Heart left ventricle (tissue), 16 donors: ENCODE data around the gene GNAT3. TPM values are rescaled to one million over a fixed set of nuclear protein-coding genes. Genes with fewer than 3 reads are reported as not detected.

Experiments used
- ATAC-seq, 4 donors: fragments of 200-7000 bp; cut with Tn5 transposase; one replicate each; pipeline ENCODE4 v1.9.1; 2020 to 2022; ENCODE audit warnings: moderate library complexity in 4 of 4, mild to moderate bottlenecking in 3 of 4, moderate number of reproducible peaks in 1 of 4
- DNase-seq, 5 donors: peaks; one replicate each; pipeline ENCODE4 v3.0.0-alpha.2; 2020
- H3K27ac ChIP-seq, 12 donors: fragments of 200-600 bp; sonication (generic) in 4 of 12; one replicate each; pipeline versions ENCODE4 v1.5.0 to v1.8.0; 2016 to 2022; ENCODE audit warnings: mild to moderate bottlenecking in 2 of 12
- H3K27me3 ChIP-seq, 9 donors: fragments of 200-600 bp; sonication (generic) in 2 of 9; one replicate each; pipeline versions ENCODE4 v1.5.1 to v1.8.0; 2016 to 2022; ENCODE audit warnings: mild to moderate bottlenecking in 3 of 9
- H3K36me3 ChIP-seq, 9 donors: fragments of 200-600 bp; sonication (generic) in 2 of 9; one replicate each; pipeline versions ENCODE4 v1.5.0 to v1.8.0; 2018 to 2022; ENCODE audit warnings: mild to moderate bottlenecking in 2 of 9
- H3K4me1 ChIP-seq, 12 donors: fragments of 200-600 bp; sonication (generic) in 4 of 12; one replicate each; pipeline versions ENCODE4 v1.5.0 to v1.8.0; 2016 to 2022; ENCODE audit warnings: mild to moderate bottlenecking in 3 of 12
- H3K4me3 ChIP-seq, 12 donors: fragments of 200-600 bp; sonication (generic) in 4 of 12; one replicate each; pipeline versions ENCODE4 v1.5.0 to v1.8.0; 2017 to 2022; ENCODE audit warnings: mild to moderate bottlenecking in 9 of 12, moderate library complexity in 4 of 12
- H3K9me3 ChIP-seq, 12 donors: fragments of 200-600 bp; sonication (generic) in 4 of 12; one replicate each; pipeline versions ENCODE4 v1.5.0 to v1.8.0; 2016 to 2022; ENCODE audit warnings: mild to moderate bottlenecking in 1 of 12
- POLR2A ChIP-seq, 2 donors: fragments of 450-650 bp; IDR thresholded peaks; one replicate each; pipeline ENCODE4 v1.6.1; 2017; ENCODE audit warnings: antibody characterized with exemption in 2 of 2, mild to moderate bottlenecking in 2 of 2, moderate library complexity in 2 of 2
- WGBS, 4 donors: extraction: QIAGEN DNeasy Blood & Tissue Kit in 2 of 4; methylation state at CpG; one replicate each; pipeline versions ENCODE4 v1.1.5 to v1.1.7; 2013 to 2018; 5-methylcytosine and 5-hydroxymethylcytosine counted together
- intact Hi-C, 10 donors: fragments of 100-400 bp; cut with DNase I; formaldehyde crosslinking; loops; one replicate each; pipeline versions ENCODE4 v1.11.1 to v1.14.2; 2022
- polyA plus RNA-seq, 2 donors: library from polyadenylated mRNA; stranded (reverse); fragments of 200-250 nt; gene quantifications; one replicate each; pipeline ENCODE4 v1.2.3, GENCODE V29; 2013
- total RNA-seq, 9 donors: library from RNA; depleted of rRNA in 2 of 9; stranded (reverse); fragments of >200 nt in 2 of 9; fragmentation: NEBNext Ultra II Directional in 3 of 9; extraction: Animal tissue kit (Norgen Biotek cat#: 25700) in 3 of 9; gene quantifications; one replicate each; pipeline versions ENCODE4 v1.1.0 to v1.2.4, GENCODE V29; 2016 to 2023
- TF ChIP-seq, protein P1 (sequence below), 12 donors: fragments of 200-600 bp; sonication (generic) in 4 of 12; IDR thresholded peaks; one replicate each; pipeline versions ENCODE4 v1.5.0 to v1.8.0; 2018 to 2022; ENCODE audit warnings: antibody characterized with exemption in 12 of 12, mild to moderate bottlenecking in 5 of 12
- donor health status: ischemic (EF 13 %, LVEDD 7.1; RV severe dilation, severe dysfunction).
- donor health status: healthy with polysubstance abuse.
- donor health status: DM: no; HTN: yes; CAD: no.
- donor health status: DM: no; HTN: no; CAD: no.
- donor health status: ischemic (EF 25% LVEDD 6.9; RV normal size, moderate dysfunction).
- donor health status: ischemic (EF 25% LVEDD 5.7; RV mildly dilated, moderate dysfunction).
- donor health status: healthy.
- donor health status: DM: yes; HTN: yes; CAD: no.
- donor health status: ischemic (EF 35%, LVEDD 5.7; RV mildly dilated, moderate dysfunction).
- donor health status: nonischemic (EF 11% LVEDD 7.7; RV severe dilation, severe dysfunction).
- donor health status: DM: yes; HTN: yes; CAD: no.
- donor health status: PGD.
- donor health status: ischemic (EF 29% LVEDD 5.4; RV normal size, mild dysfunction).
- donor health status: nonischemic (EF 23%, LVEDD 6.1; RV moderate dilation, normal function).

The GNAT3 gene
- total and polyA plus RNA-seq, 11 donors, result not detected

DNA sequence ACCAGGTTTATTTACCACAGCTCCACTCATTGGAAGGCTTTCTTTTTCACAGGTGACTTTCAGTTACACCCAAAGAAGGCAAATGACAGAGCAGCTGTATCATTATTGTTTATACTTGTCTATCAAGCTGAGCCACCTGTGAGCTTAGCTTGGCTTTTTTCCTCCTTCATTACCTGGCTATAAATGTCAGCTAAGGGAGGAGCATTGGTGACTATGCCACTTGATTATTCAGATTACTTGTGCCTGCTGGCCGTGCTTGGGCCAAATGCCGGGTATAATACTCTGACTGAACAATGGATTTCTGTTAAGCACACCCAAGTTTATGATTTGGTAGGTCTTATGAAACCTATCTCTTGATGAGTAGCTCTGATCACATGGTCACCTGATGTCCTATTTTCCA, 9.9 kb upstream of the GNAT3 start:
- no peak for ATAC-seq
- no peaks in the 10 kb centered on the region for H3K36me3 ChIP-seq
- intact Hi-C loops, result loop anchor here in 2 of 10 donors (10.0 kb wide), 2 partner anchors 123 to 133 kb away; no protein-coding TSS in a partner anchor

DNA sequence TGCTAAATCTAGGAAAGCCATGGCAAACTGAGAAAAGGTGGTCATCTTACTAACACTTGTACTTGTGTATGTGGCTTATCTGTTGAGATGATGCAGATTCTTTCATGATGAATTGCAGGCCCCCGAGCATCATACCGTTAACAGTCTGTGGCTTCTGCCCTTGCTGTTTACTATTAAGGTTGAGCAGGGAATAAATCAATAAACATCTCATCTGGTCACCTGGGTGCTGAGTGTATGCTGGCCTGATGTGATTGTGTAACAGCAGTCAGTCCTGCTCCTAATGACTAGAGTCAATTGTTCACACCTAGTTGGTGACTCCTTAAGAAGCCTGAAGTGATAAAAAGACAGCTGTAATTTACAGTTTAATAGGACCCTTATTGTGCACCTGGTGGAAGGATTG, 8.3 kb upstream of the GNAT3 start:
- H3K4me1 ChIP-seq, result peaks cover 0 to 22% (median 13%) of the 10 kb centered on the region in 12 donors
- H3K9me3 ChIP-seq, result no peaks in the 10 kb centered on the region
- no peak overlapping the region for H3K4me3 ChIP-seq
- no peak for ATAC-seq
- H3K27me3 ChIP-seq, result no peaks in the 10 kb centered on the region
- intact Hi-C loops, result loop anchor here in 2 of 10 donors (10.0 kb wide), 2 partner anchors 125 to 135 kb away; no protein-coding TSS in a partner anchor
- H3K27ac ChIP-seq, result no peak overlapping the region
- no peak for DNase-seq
- H3K36me3 ChIP-seq, result no peaks in the 10 kb centered on the region
- no peak for TF ChIP-seq POLR2A (IDR thresholded peaks at IDR 0.05)
- TF ChIP-seq, protein P1, sequence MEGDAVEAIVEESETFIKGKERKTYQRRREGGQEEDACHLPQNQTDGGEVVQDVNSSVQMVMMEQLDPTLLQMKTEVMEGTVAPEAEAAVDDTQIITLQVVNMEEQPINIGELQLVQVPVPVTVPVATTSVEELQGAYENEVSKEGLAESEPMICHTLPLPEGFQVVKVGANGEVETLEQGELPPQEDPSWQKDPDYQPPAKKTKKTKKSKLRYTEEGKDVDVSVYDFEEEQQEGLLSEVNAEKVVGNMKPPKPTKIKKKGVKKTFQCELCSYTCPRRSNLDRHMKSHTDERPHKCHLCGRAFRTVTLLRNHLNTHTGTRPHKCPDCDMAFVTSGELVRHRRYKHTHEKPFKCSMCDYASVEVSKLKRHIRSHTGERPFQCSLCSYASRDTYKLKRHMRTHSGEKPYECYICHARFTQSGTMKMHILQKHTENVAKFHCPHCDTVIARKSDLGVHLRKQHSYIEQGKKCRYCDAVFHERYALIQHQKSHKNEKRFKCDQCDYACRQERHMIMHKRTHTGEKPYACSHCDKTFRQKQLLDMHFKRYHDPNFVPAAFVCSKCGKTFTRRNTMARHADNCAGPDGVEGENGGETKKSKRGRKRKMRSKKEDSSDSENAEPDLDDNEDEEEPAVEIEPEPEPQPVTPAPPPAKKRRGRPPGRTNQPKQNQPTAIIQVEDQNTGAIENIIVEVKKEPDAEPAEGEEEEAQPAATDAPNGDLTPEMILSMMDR (IDR thresholded peaks at IDR 0.05), result no peak
- 93 to 97% (median 95%) methylated on average over 2 of the region's 2 CpGs for WGBS, 4 donors

More for the DNA sequence above, 9.9 kb upstream of the GNAT3 start:
- H3K27ac ChIP-seq, result no peak overlapping the region
- no peaks in the 10 kb centered on the region for H3K9me3 ChIP-seq
- no peak for DNase-seq
- 92 to 98% (median 96%) methylated on average over 2 of the region's 2 CpGs for WGBS, 4 donors
- TF ChIP-seq, protein P1 (IDR thresholded peaks at IDR 0.05), result no peak
- no peak for TF ChIP-seq POLR2A (IDR thresholded peaks at IDR 0.05)
- H3K27me3 ChIP-seq, result no peaks in the 10 kb centered on the region
- peaks cover 0 to 18% (median 10%) of the 10 kb centered on the region in 12 donors for H3K4me1 ChIP-seq
- H3K4me3 ChIP-seq, result no peak overlapping the region

DNA sequence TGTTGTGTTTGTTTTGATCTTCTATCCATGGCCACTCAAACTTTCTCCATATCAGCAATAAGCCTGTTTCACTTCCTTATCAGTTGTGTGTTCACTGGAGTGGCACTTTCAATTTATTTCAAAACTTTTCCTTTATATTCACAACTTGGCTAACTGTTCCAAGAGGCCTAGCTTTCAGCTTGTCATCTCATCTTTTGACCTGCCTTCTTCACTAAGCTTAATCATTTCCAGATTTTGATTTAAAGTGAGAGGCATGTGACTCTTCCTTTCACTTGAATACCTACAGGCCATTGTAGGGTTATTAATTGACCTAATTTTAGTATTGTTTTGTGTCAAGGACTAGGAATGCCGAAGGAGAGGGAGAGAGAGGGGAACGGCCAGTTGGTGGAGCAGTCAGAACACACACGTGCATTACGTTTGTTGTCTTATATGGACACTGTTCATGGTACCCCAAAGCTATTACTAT, 5.5 kb upstream of the GNAT3 start:
- ATAC-seq (peak; percentile 64 to 78 (median 70)), DNase-seq (peak in 1 of 5 donors; percentile 31)
- Histone ChIP-seq H3K4me3 (no peak overlapping the region), H3K9me3 (no peaks in the 10 kb centered on the region), H3K27ac (peak overlapping the region in 7 of 12 donors; percentile 0 to 63 (median 31)), H3K27me3 (no peaks in the 10 kb centered on the region), H3K4me1 (peaks cover 0 to 18% (median 13%) of the 10 kb centered on the region in 12 donors), H3K36me3 (no peaks in the 10 kb centered on the region)
- intact Hi-C loops, result loop anchor here in 7 of 10 donors (5.0 kb wide), 4 partner anchors 65 to 145 kb away; no protein-coding TSS in a partner anchor
- TF ChIP-seq, protein P1 (IDR thresholded peaks at IDR 0.05), result peak in 8 of 12 donors; percentile 14 to 59 (median 34)
- TF ChIP-seq POLR2A (IDR thresholded peaks at IDR 0.05), result no peak
- 14 to 45% (median 27%) methylated on average over 4 of the region's 4 CpGs for WGBS, 4 donors

DNA sequence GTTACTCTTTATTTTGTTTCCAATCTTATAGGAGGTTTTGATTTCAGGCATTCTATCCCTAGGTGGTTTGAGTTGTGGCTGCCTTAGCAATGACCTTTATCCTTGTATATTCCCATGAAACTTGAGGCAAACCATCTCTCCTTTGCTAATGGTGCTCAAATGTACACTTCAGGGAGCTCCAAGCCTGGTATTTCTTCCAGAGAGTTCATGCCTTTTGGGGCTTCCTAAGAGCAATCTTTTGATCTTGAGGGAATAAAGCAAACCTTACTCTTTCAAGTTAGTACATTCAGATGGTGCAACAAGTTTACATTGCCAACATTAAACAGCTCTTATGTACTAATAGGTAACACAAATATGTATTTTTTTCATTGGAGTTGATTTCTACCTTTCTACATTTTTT, 3.4 kb upstream of the GNAT3 start:
- Histone ChIP-seq H3K36me3 (no peaks in the 10 kb centered on the region), H3K4me1 (peaks cover 0 to 18% (median 13%) of the 10 kb centered on the region in 12 donors), H3K4me3 (no peak overlapping the region), H3K9me3 (no peaks in the 10 kb centered on the region), H3K27me3 (no peaks in the 10 kb centered on the region), H3K27ac (no peak overlapping the region)
- intact Hi-C loops, result loop anchor here in 7 of 10 donors (5.0 kb wide), 4 partner anchors 67 to 147 kb away; no protein-coding TSS in a partner anchor
- ATAC-seq, result no peak
- DNase-seq, result no peak
- no peak for TF ChIP-seq POLR2A (IDR thresholded peaks at IDR 0.05)
- TF ChIP-seq, protein P1 (IDR thresholded peaks at IDR 0.05), result no peak
